ENCODE data around the gene MYRF. TPM values are rescaled to one million over a fixed set of nuclear protein-coding genes. Genes with fewer than 3 reads are reported as not detected.

The MYRF gene
- total RNA-seq, 4 donors from 2014 or later, result 0.16 to 55.1 (median 29.5) TPM

GRCh38 chr11:61718046-61718531 lies 34.3 kb upstream of the MYRF start:
- ATAC-seq (ENCODE audit: low FRiP score), result no peak
- no peak for DNase-seq (ENCODE audit: low spot score)
- TF ChIP-seq, protein P1, sequence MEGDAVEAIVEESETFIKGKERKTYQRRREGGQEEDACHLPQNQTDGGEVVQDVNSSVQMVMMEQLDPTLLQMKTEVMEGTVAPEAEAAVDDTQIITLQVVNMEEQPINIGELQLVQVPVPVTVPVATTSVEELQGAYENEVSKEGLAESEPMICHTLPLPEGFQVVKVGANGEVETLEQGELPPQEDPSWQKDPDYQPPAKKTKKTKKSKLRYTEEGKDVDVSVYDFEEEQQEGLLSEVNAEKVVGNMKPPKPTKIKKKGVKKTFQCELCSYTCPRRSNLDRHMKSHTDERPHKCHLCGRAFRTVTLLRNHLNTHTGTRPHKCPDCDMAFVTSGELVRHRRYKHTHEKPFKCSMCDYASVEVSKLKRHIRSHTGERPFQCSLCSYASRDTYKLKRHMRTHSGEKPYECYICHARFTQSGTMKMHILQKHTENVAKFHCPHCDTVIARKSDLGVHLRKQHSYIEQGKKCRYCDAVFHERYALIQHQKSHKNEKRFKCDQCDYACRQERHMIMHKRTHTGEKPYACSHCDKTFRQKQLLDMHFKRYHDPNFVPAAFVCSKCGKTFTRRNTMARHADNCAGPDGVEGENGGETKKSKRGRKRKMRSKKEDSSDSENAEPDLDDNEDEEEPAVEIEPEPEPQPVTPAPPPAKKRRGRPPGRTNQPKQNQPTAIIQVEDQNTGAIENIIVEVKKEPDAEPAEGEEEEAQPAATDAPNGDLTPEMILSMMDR (IDR thresholded peaks at IDR 0.05), result no peak

DNA sequence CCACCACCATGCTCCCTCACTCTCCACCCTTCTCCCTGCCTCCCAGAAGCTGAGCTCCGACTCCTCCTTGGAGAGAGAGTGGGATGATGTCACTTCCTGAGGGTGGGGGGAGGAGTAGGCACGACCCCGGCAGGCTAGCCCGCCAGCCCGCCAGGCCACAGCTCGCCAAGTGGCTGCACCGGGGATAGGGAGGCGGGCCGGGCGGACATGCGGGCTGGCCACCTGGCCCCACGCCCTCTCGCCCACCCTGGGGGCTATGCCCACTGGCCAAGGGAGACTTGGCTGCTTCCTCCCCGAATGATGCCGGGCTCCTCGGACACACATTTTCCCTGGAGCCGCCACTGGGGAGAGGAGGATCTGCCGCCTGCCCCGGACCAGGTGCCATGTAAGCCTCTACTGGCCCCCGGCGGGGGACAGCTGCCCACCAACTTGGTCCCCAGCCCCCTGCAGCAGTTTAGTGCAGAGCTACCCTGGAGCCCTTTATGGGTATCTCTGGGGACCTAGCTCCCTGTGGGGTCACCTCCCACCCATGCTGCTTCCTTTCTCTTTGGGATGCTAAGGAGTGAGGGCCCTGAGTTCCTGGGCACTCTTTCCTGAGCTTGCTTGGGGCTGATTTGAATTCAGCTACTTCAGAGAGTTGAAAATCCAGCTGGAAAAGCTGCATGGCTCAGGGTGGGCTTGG lies 33.7 kb upstream of the MYRF start:
- ATAC-seq (ENCODE audit: low FRiP score) (peak; percentile 53), DNase-seq (ENCODE audit: low spot score) (no peak)
- TF ChIP-seq, protein P1 (IDR thresholded peaks at IDR 0.05), result no peak

- no peak for DNase-seq (ENCODE audit: low spot score)
- TF ChIP-seq, protein P1 (IDR thresholded peaks at IDR 0.05), result no peak
- no peak for ATAC-seq (ENCODE audit: low FRiP score)
These were observed 32.5 kb upstream of the MYRF start for GRCh38 chr11:61719978-61720377.

- no peak for ATAC-seq (ENCODE audit: low FRiP score)
- TF ChIP-seq, protein P1 (IDR thresholded peaks at IDR 0.05), result no peak
- no peak for DNase-seq (ENCODE audit: low spot score)
These were observed 31.8 kb upstream of the MYRF start for GRCh38 chr11:61720597-61720996.

DNA sequence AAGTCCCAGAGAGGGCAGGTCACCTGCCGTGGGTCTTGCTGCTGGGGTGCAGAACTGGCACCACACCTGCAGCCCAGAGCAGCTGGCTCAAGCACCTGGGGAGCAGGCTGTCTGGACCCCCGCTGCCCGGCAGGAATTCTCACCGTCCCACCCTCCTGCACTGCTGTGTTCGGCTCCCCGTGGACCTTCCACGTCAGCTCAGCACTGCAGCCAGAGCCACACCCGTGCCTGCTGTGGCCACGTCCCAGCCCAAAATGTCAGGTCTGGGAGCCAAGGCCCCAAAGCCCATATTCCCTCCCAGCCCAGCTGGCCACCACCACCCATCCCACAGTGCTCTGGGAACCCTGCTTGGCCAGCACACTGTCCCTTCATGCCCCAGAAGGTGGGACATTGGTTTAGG lies 28.0 kb upstream of the MYRF start:
- no peak for DNase-seq (ENCODE audit: low spot score)
- TF ChIP-seq, protein P1 (IDR thresholded peaks at IDR 0.05), result no peak
- ATAC-seq (ENCODE audit: low FRiP score), result no peak

GRCh38 chr11:61725781-61726231 lies 26.6 kb upstream of the MYRF start:
- ATAC-seq (ENCODE audit: low FRiP score), result no peak

More at GRCh38 chr11:61725781-61726231, 26.6 kb upstream of the MYRF start:
- DNase-seq (ENCODE audit: low spot score), result no peak
- TF ChIP-seq, protein P1 (IDR thresholded peaks at IDR 0.05), result no peak
